Activated gamma-delta T cell treated with Interleukin-2 at 50 U/mL for 16 hours (primary cell): ENCODE measurements around the gene RGL3.
"Not testable (repeated sequence)": the region's sequence is repeated elsewhere in the genome, so short reads cannot be mapped to it uniquely, and the experiment has no call there.

Experiments
- DNase-seq: peaks from one replicate; pipeline ENCODE4 v3.0.0-alpha.2; 2020

The RGL3 gene

GRCh38 chr19:11356074-11356397, 63.1 kb downstream of the RGL3 start:
- DNase-seq: no peak

- DNase-seq: peak; percentile 76
Measured at GRCh38 chr19:11355160-11356073, 63.7 kb downstream of the RGL3 start, which contains the start of gene PLPPR2. Gene PLPPR2, plus strand, starts transcription at chr19:11355432. Its CDS starts 2,242 bp downstream, at chr19:11357674.

GRCh38 chr19:11354102-11354501, 65.0 kb downstream of the RGL3 start:
- not testable (repeated sequence) for DNase-seq

- no peak for DNase-seq
Measured at GRCh38 chr19:11349171-11349570, 69.9 kb downstream of the RGL3 start.

GRCh38 chr19:11347546-11348039, 71.5 kb downstream of the RGL3 start:
- no peak for DNase-seq

GRCh38 chr19:11346104-11346940, 72.8 kb downstream of the RGL3 start, which contains the start of the genes CCDC159 and TMEM205:
Gene CCDC159, plus strand, starts transcription at chr19:11346519. Its CDS starts 88 bp downstream, at chr19:11346607.
Gene TMEM205, minus strand, starts transcription at chr19:11346268. Its CDS starts 649 bp downstream, at chr19:11345619.
- DNase-seq: peak; percentile 99

GRCh38 chr19:11345122-11345803, 73.9 kb downstream of the RGL3 start:
- no peak for DNase-seq
